Stimulated activated CD8-positive, alpha-beta memory T cell treated with anti-CD3 and anti-CD28 coated beads, Interleukin-15, amount 100 ng/mL, for 24 hours (primary cell): ENCODE data around the gene TPPP2.
"Not testable (repeated sequence)": the region's sequence is repeated elsewhere in the genome, so short reads cannot be mapped to it uniquely, and the experiment has no call there.

ENCODE experiments used
- DNase-seq: peaks from one replicate; pipeline ENCODE4 v3.0.0-alpha.2; 2020; ENCODE audit warnings: low read depth

Gene TPPP2

DNA sequence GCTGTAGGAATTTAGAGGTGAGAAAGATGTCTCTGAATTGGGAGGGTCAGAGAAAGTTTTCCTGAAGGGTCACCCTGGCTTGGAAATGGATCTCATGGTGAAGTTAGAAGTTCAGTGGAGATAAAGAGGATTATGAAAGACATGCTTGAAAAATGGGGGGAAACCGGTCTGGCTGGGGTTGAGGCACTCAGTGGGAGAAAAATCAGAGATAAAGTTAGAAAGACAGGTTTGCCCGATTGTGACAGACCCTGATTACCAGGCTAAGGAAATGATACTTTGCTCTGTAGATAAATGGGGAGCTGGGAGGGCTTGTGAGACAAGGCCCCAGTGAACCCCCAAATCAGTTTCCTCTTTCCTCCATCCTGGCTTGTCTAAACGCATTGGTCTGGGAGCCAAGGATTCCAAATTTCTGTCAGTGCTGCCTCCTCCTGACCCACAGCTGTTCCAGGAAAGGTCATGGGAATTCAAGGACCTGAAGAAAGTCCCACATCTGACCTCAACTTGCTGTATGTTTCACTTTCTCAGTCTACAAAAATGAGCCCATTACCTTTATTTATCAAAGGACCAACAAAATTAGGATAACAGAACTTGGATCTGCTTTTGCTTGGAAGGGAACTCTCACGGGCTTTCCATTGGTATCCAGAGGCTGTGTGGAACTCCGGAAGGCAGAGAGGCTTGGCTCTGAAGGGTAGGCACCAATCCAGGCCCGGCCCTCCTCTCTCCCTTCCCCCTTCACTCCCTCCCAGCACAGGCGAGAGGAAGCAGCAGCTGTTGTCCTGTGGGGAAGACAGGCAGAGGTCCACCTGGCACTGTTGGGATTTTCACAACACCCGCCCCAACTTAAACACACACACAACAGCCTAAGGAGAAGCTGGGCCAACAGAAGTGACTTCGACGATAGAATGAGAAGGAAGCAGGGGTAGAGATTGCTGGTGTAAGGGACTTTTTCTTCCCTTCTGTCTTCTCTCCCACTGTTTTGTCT is 8.7 kb downstream of the TPPP2 start:
- DNase-seq, result no peak

DNA sequence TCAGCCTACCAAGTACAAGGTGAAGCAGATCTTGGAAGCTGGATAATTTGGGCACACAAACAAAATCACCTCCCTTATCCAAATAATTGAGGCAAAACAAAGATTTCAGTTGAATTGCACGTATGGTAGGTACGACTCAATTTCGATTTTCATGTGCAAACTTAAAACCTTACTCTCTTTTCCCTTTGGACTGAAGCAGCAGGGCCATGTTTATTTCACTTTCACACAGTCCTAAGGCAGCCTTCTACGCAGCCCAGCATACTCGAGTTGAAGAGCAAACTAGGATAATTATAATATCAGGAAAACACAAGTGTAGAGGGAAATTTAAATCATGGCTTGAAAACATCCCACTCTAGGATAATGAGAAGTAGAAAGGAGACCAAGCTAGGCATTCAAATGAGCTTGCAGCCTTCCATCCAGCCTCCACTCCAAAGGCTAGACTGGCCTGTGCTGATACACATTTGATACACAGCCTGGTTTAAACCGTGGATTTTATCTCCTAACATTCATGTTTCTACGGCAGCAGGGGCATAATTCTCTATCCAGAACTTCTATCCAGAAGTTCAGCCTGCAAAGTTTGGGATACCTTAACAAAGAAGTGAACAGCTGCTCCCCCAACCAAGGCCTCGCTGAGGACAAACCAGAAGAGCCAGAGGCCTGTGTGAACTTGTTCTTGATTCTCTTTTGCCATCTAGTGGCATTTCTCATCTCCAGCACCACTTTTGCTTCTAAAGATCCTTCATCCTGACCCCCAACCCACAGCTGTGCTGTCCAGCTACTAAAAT is 9.8 kb downstream of the TPPP2 start:
- DNase-seq, result no peak

GRCh38 chr14:21040370-21040925 is 10.4 kb downstream of the TPPP2 start:
- DNase-seq, result no peak

GRCh38 chr14:21040941-21041340 is 10.9 kb downstream of the TPPP2 start:
- DNase-seq, result not testable (repeated sequence)

DNA sequence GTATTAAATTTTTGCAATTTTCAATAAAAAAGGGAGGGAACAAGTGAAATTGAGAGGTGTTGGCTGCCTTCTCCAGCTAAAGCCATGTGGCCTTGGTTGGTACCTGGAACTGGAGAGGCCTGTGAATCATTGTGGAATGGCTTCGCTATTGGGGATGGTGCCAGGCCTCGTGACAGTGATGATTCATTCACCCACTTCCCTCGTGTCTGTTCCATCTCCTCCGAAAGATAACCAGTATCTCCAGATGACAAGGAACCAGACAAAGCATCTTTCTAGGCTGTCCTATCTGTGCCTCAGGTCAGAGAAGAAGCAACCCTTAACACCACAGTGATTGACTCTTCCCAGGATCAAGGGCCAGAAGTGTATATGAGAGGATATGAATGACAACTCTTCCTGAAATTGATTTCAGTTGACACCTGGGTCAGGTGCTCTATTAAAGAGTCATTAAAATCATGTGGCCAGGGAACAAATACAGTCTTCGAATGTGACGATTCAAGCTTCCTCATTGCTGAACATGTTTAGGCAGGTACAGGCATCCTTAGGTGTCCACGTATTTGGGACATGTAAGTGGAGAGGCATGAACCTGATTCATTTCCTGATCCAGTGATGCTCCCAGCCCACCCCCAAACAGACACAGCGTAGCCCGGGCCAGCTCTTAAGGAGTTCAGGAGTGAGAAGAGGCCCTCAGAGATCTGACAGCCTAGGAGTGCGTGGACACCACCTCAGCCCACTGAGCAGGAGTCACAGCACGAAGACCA is 11.8 kb downstream of the TPPP2 start, which contains the start of gene RNASE7:
Gene RNASE7, plus strand, starts transcription at position 687 of the 758 bp plus-strand sequence. CDS start 631 bp downstream, outside the sequence.
- no peak for DNase-seq

GRCh38 chr14:21042918-21043317 is 12.9 kb downstream of the TPPP2 start:
- DNase-seq, result no peak

GRCh38 chr14:21043387-21043973 is 13.5 kb downstream of the TPPP2 start:
- no peak for DNase-seq

DNA sequence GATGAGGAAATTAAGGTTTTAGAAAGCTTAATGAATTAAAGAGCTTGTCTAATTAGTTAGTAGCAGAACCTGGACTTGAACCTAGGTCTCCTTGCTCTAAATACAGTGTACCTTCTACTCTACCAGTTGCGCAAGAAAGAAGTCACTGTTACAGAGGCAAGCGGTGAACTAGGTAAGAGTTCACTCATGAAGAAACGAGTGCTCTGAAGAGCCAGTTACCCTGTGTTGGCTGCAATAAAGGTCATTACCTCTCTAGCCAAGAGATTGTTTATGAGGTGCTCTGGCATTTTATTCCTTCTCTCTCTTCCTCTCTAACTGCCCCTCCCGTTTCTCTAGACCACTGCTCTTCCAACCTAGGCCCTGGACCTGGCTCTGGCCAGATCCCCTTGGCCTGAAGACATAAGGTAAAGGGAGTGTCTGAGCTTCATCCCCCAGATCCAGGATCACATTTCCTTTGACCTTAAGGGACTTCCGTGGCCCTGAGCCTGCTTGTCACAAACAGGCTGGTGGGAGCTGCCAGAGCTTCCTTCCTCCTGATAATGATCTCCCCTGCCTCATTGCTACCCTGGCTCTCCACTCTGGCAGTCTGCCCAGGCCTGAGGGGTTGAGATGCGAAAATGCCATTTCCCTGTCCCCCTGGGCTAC is 14.1 kb downstream of the TPPP2 start:
- DNase-seq, result no peak

GRCh38 chr14:21047378-21047781 is 17.4 kb downstream of the TPPP2 start:
- DNase-seq, result no peak

DNA sequence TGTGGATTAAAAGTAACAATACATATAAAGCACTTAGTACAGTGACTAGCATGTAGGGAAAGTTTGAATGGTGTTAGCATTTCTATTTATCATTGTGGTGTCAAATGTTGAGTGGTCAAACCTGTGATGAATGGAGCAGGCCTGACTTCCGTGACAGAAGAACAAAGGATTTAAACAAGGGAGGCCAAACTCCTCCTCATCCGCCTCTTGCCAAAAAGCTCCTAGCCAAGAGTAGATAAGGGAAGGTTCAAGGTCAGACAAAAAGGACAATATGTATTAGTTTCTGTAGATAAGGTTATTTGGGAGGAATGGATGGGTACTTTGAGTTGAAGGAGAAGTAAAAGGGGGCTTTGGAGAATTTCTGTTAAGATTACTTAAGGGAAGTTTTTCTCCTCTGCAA is 18.6 kb downstream of the TPPP2 start:
- DNase-seq, result no peak

- no peak for DNase-seq
These were observed 19.3 kb downstream of the TPPP2 start for GRCh38 chr14:21049271-21049673.

DNA sequence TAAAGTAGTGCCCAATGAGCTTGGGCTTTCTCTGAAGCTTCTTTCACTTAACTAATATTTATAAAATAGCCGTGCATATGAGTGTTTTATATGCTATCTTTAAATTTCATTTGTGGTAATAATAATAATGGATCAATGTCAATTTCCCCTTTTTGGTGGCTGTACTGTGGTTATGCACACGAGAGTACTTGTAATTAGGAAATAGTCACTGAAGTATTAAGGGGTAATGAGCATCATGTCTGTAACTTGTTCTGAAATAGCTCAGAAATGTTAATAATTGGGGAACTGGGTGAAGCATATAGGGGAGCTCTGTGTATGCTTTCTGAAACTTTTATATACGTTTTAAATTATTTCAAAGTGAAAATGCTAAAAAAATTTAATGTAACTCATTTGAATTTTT is 20.6 kb downstream of the TPPP2 start:
- no peak for DNase-seq

DNA sequence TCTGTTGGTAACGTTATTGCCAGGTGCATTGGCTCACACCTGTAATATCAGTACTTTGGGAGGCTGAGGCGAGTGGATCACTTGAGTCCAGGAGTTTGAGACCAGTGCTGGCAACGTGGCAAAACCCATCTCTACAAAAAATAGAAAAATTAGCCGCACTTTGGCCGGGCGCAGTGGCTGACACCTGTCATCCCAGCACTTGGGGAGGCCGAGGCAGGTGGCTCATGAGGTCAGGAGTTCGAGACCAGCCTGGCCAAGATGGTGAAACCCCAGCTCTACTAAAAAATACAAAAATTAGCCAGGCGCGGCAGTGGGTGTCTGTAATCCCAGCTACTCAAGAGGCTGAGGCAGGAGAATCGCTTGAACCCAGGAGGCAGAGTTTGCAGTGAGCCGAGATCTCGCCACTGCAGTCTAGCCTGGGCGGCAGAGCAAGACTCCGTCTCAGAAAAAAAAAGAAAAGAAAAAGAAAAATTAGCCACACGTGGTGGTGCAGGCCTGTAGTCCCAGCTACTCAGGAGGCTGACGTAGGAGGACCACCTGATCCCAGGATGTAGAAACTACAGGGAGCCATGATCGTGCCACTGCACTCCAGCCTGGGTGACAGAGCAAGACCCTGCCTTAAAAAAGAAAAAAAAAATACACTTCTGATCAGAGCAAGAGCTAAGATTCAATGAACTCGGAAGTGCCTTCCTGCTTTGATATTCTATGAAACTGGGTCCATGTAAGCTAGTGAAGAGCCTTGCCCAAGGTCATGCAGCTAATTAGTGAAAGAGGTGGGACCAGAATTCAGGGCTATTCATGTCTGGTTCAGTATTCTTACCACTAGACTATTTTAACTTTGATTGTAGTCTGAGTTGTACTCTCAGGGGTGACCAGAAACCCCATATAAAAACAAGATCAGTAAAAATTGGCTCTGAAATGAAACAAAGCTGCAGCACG is 23.4 kb downstream of the TPPP2 start:
- no peak for DNase-seq

DNA sequence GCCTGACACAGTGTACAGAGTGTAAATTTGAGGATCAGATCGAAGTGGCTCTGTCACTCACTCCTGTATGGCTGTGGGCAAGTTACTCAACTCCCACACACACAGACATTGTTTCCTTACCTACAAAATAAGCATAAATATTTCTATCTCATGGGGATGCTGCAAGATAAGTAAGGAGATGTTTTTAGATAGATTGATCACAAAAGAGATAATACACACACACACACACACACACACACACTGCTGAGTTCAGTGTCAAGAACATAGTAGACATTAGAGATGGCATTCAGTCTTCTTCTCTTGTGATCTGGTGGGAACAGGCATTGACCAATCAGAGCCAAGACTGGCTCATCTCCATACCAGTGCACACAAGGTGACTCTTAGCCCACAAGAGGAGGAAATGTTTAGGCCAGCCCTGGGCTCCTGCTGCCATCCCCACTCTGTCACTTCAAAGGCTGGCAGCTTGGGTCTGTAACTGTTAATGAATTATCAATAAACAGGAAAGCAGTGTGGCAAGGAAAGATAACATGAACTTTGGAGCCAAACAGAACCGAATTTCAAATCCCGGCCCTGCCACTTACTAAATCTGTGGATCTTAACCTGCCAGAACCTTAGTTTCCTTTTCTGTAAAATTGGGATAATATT is 24.2 kb downstream of the TPPP2 start:
- no peak for DNase-seq

DNA sequence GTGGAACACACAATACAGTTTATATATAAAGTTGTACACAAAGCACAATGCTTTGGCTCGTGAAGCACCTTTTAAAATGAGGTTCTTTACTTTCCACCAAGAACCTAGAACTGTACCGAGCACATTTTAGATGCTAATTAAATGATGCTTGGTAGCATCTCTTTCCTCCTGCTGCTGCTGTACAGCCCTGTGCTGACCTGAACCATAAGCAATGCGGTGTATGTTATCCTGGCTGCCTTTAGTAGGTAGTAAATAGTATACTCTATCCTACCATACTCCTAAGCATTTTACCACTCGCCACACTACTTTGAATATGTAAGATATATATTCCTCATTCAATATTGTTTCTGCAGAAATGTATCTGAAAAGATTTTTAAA is 24.7 kb downstream of the TPPP2 start:
- no peak for DNase-seq

GRCh38 chr14:21055432-21056117 is 25.6 kb downstream of the TPPP2 start:
- no peak for DNase-seq

DNA sequence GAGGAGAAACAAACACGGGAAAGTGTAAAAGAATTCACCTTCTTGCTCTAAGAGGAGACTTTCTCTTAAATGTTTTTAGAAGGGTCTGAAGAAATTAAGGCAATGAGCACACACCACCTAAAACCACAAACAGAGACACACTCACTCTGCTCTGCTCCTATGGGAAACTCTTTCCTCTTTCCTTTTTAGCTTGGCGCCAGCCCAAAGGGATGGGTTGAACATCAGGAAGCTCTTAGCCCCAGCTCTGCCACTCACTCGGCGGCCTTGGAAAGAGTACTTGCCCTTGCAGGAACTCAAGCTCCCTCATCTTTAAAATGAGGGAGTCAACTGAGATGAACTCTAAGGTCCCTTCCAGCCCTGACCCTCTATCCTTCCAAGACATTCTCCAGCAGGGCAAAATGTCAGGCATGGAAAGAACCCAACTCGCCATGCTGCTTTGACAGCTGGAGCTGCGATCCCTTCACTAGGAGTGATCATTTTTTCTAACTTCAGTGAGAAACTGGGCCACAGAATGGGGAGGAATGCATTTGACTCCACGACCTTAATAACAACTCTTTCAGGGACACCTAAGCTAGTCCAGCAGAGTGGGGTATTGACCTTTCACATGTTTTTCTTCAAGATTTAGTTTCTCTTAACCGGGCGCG is 26.6 kb downstream of the TPPP2 start:
- DNase-seq, result no peak
